HepG2 (cell line): ENCODE measurements around the gene PSMC1. TPM values are rescaled to one million over a fixed set of nuclear protein-coding genes. Genes with fewer than 3 reads are reported as not detected.

ENCODE experiments used
- ATAC-seq: fragments of 200-7000 bp; cut with Tn5 transposase; 3 replicates; pipeline ENCODE4 v1.9.1; 2020; ENCODE audit warnings: mild to moderate bottlenecking, moderate library complexity
- BruUV-seq: library from RNA; stranded (reverse); fragments of 400-500 nt; replicated peaks from 2 replicates; lab custom pipeline; 2021; lab: Mats Ljungman, UMichigan
- CTCF ChIA-PET: fragments of 300-600 bp; formaldehyde crosslinking; extraction: SDS; loops from one replicate; lab custom pipeline; 2021; ENCODE audit warnings: low total read pairs, inconsistent platforms, low intra/inter-chr PET ratio; lab: Yijun Ruan, JAX
- POLR2A ChIA-PET: fragments of 350-600 bp; sonication (Branson Sonifier 250); formaldehyde crosslinking; loops from one replicate; lab custom pipeline; 2020; ENCODE audit warnings: antibody characterized with exemption, inconsistent platforms; lab: Yijun Ruan, JAX
- DNase-seq: peaks from one replicate; pipeline ENCODE4 v3.0.0-alpha.2; 2015; ENCODE audit warnings: low spot score
- FAIRE-seq: peaks from 3 replicates; lab custom pipeline; 2011; peaks lifted over from hg19 to GRCh38; lab: Jason Lieb, UNC
- H2AFZ ChIP-seq: one replicate; pipeline ENCODE4 v1.6.1; 2011; ENCODE audit warnings: low read length, inconsistent platforms
- H3K27ac ChIP-seq: fragments of 300-600 bp; 3 replicates; pipeline ENCODE4 v1.8.0; 2011; ENCODE audit warnings: mixed run types, mild to moderate bottlenecking, mixed read lengths, low read length, inconsistent platforms; ENCODE audit not compliant: insufficient read depth; ENCODE audit errors: extremely low read length
- H3K27me3 ChIP-seq, 2 experiments: fragments of 200-600 bp in 1 of 2; 2 replicates in 1 of 2; 3 replicates in 1 of 2; pipeline versions ENCODE4 v1.6.0 to v1.8.0; 2011; ENCODE audit warnings: low read length in 2 of 2, mild to moderate bottlenecking in 2 of 2, moderate library complexity in 2 of 2, inconsistent platforms in 1 of 2; ENCODE audit not compliant: insufficient read depth in 2 of 2, control insufficient read depth in 1 of 2
- H3K36me3 ChIP-seq, 2 experiments: fragments of 200-600 bp in 1 of 2; replicated peaks in 1 of 2; 2 replicates in 1 of 2; 3 replicates in 1 of 2; pipeline versions ENCODE4 v1.5.1 to v1.8.0; 2011; ENCODE audit warnings: low read length in 2 of 2, inconsistent platforms in 1 of 2; ENCODE audit not compliant: insufficient read depth in 2 of 2, control insufficient read depth in 1 of 2
- H3K4me1 ChIP-seq: 2 replicates; pipeline ENCODE4 v1.5.1; 2012; ENCODE audit warnings: low read length, inconsistent platforms; ENCODE audit not compliant: insufficient read depth
- H3K4me2 ChIP-seq: 2 replicates; pipeline ENCODE4 v1.6.0; 2011; ENCODE audit warnings: low read depth, low read length, inconsistent platforms
- H3K4me3 ChIP-seq, 3 experiments: fragments of 200-600 bp in 1 of 3; sonication (generic), shearing (Covaris generic) in 1 of 3; replicated peaks in 1 of 3; 2 replicates each; pipeline ENCODE4 v1.5.1; 2011 to 2016; ENCODE audit warnings: low read length in 3 of 3, inconsistent platforms in 2 of 3, low read depth in 2 of 3, mild to moderate bottlenecking in 2 of 3, control low read depth in 1 of 3, mixed read lengths in 1 of 3; ENCODE audit not compliant: insufficient read depth in 1 of 3
- H3K79me2 ChIP-seq: one replicate; pipeline ENCODE4 v1.6.1; 2011; ENCODE audit warnings: low read length, inconsistent platforms; ENCODE audit not compliant: insufficient read depth
- H3K9ac ChIP-seq: 2 replicates; pipeline ENCODE4 v1.6.0; 2011; ENCODE audit warnings: mild to moderate bottlenecking, low read depth, low read length, inconsistent platforms; ENCODE audit not compliant: insufficient read depth
- H3K9me3 ChIP-seq: 2 replicates; pipeline ENCODE4 v1.5.1; 2012; ENCODE audit warnings: mild to moderate bottlenecking, low read length
- H4K20me1 ChIP-seq: 2 replicates; pipeline ENCODE4 v1.6.0; 2011; ENCODE audit warnings: inconsistent platforms, mild to moderate bottlenecking, low read length, moderate library complexity; ENCODE audit not compliant: insufficient read depth
- JUND ChIP-seq: sonication (generic); formaldehyde crosslinking; IDR thresholded peaks from 2 replicates; pipeline ENCODE4 v1.8.0; 2022; ENCODE audit warnings: mild to moderate bottlenecking, missing genetic modification reagents
- KLF11 ChIP-seq: IDR thresholded peaks from 2 replicates; pipeline ENCODE4 v1.6.1; 2016; ENCODE audit warnings: missing compliant biosample characterization
- LCORL ChIP-seq, 2 experiments: fragments of 450-650 bp in 1 of 2; sonication (generic) in 1 of 2; formaldehyde crosslinking in 1 of 2; IDR thresholded peaks; 2 replicates each; pipeline versions ENCODE4 v1.5.0 to v1.6.1; 2017 to 2020; ENCODE audit warnings: antibody characterized with exemption in 1 of 2, missing genetic modification reagents in 1 of 2
- PRDM15 ChIP-seq: sonication (generic); formaldehyde crosslinking; IDR thresholded peaks from 2 replicates; pipeline ENCODE4 v1.4.0; 2020; ENCODE audit warnings: missing genetic modification reagents
- SATB2 ChIP-seq: sonication (generic); formaldehyde crosslinking; IDR thresholded peaks from 2 replicates; pipeline ENCODE4 v1.5.0; 2020; ENCODE audit warnings: missing genetic modification reagents
- SMAD9 ChIP-seq: sonication (generic); formaldehyde crosslinking; IDR thresholded peaks from 2 replicates; pipeline ENCODE4 v1.5.1; 2020; ENCODE audit warnings: mild to moderate bottlenecking, missing genetic modification reagents
- SYNCRIP ChIP-seq: fragments of 200-400 bp; formaldehyde crosslinking; IDR thresholded peaks from 2 replicates; pipeline ENCODE4 v1.6.1; 2018; ENCODE audit warnings: mild to moderate bottlenecking, low read depth, low read length; ENCODE audit not compliant: insufficient read depth
- ZNF18 ChIP-seq: sonication (generic); formaldehyde crosslinking; IDR thresholded peaks from 2 replicates; pipeline ENCODE4 v1.8.0; 2022; ENCODE audit warnings: mild to moderate bottlenecking, missing genetic modification reagents; ENCODE audit not compliant: insufficient replicate concordance
- ZNF329 ChIP-seq: sonication (generic); formaldehyde crosslinking; IDR thresholded peaks from 2 replicates; pipeline ENCODE4 v1.9.0; 2021; ENCODE audit warnings: low read depth, mild to moderate bottlenecking, missing genetic modification reagents
- ZNF335 ChIP-seq: sonication (generic); formaldehyde crosslinking; IDR thresholded peaks from 2 replicates; pipeline ENCODE4 v1.4.0; 2020; ENCODE audit warnings: missing genetic modification reagents
- ZNF414 ChIP-seq: sonication (generic); formaldehyde crosslinking; IDR thresholded peaks from 2 replicates; pipeline ENCODE4 v1.5.0; 2020; ENCODE audit warnings: missing genetic modification reagents
- ZNF781 ChIP-seq: sonication (generic); formaldehyde crosslinking; IDR thresholded peaks from 2 replicates; pipeline ENCODE4 v1.5.1; 2020; ENCODE audit warnings: borderline replicate concordance, mild to moderate bottlenecking, missing genetic modification reagents; ENCODE audit errors: not compliant biosample characterization
- ZUFSP ChIP-seq: sonication (generic); formaldehyde crosslinking; IDR thresholded peaks from 2 replicates; pipeline ENCODE4 v1.9.0; 2021; ENCODE audit warnings: missing genetic modification reagents, mild to moderate bottlenecking, borderline replicate concordance
- WGBS: methylation state at CpG from one replicate; pipeline ENCODE4 v1.1.6; 2017; ENCODE audit warnings: low lambda C conversion rate; 5-methylcytosine and 5-hydroxymethylcytosine counted together
- in situ Hi-C: cut with HindIII; loops from 2 replicates; pipeline ENCODE4 v1.10.0; 2017; ENCODE audit warnings: low pct_unique_long_range_greater_than_20kb; ENCODE audit not compliant: extremely low pct_ligation_motif_present
- intact Hi-C: fragments of 100-400 bp; cut with micrococcal nuclease; formaldehyde crosslinking; loops from one replicate; pipeline ENCODE4 v1.10.0; 2022; ENCODE audit not compliant: unreplicated experiment
- polyA plus RNA-seq, 8 experiments: library from polyadenylated mRNA; depleted of rRNA in 3 of 8; stranded (reverse) in 7 of 8; unstranded in 1 of 8; fragments of >200 nt; fragmentation: Illumina TruSeq in 4 of 8; extraction: Trizol in 4 of 8; gene quantifications; 2 replicates each; pipeline versions ENCODE4 v1.2.1 to v1.2.3, GENCODE V29; 2011 to 2016; ENCODE audit warnings: low read depth in 4 of 8, missing spikeins in 1 of 8, mixed read lengths in 1 of 8; ENCODE audit not compliant: insufficient read depth in 1 of 8
- total RNA-seq, 5 experiments: library from RNA; depleted of rRNA; stranded (reverse); fragments of >200 nt; fragmentation: Illumina TruSeq; extraction: Trizol; gene quantifications; 2 replicates each; pipeline ENCODE4 v1.2.3, GENCODE V29; 2016; ENCODE audit warnings: low read depth in 1 of 5
- TF ChIP-seq, protein P1 (sequence below): sonication (generic); formaldehyde crosslinking; IDR thresholded peaks from 2 replicates; pipeline ENCODE4 v1.4.0; 2020; ENCODE audit warnings: missing genetic modification reagents

PSMC1 gene
- total and polyA plus RNA-seq, 2 of the 13 experiments (the other 11 are each of a cell fraction or from before 2014, with no cell fraction given) = 48.6 to 167 TPM

DNA sequence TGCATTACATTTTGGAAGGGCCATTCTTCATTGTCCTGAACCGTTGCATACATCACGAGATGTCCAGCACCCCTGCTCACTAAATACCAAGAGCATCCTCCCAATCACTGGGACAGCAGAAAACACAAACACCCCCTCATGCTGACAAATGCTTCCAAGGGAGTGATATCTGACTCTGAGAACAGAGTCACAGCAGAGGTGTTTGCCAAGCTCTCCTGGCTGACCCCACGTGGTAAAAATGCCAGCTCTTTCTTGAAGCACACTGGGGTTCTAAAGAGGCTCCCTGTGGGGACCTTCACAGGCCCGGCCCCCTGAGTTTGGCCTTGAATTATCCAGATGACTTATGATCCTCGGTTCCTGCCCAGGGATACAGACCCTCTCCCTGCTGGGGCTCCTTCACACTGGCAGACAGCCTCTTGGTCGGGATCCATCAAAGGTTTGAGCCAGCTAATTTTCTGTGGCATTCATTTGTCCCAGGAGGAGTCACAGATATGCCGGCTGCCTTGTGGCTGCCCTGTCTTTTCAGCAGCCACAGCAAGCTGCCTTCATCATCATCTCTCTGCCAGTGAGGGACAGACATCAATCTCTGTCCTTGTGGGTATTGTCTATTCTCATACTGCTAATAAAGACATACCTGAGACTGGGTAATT is 43.1 kb upstream of the PSMC1 start:
- FAIRE-seq = no peak
- H3K36me3 ChIP-seq = no peaks in the 10 kb centered on the region
- H3K4me1 ChIP-seq = no peaks in the 10 kb centered on the region
- H3K27me3 ChIP-seq = no peaks in the 10 kb centered on the region; a peak in 2 of 5 replicates
- no peaks in the 10 kb centered on the region for H4K20me1 ChIP-seq
- no peak overlapping the region for H3K4me3 ChIP-seq
- POLR2A ChIA-PET = no interaction called here
- no peak for DNase-seq
- H3K4me2 ChIP-seq = no peak overlapping the region
- whole genome bisulfite sequencing = 14% methylated on average over 7 of the region's 7 CpGs
- peaks cover 6% of the 10 kb centered on the region; the same call in 1 of the 2 replicates for H3K9me3 ChIP-seq
- no peaks in the 10 kb centered on the region for H3K79me2 ChIP-seq
- CTCF ChIA-PET = no interaction called here
- intact Hi-C loops (no loop called here), in situ Hi-C loops (no loop called here)
- no peak overlapping the region for H3K27ac ChIP-seq
- H2AFZ ChIP-seq = no peak overlapping the region
- BruUV-seq = no TSS peak
- no peak overlapping the region for H3K9ac ChIP-seq
- no peak for ATAC-seq
- TF ChIP-seq SMAD9 (CRISPR knock-in tag) (no peak), ZNF329 (CRISPR knock-in tag) (no peak), JUND (CRISPR knock-in tag) (no peak), ZUFSP (CRISPR knock-in tag) (no peak), ZNF18 (CRISPR knock-in tag) (no peak), SATB2 (CRISPR knock-in tag) (no peak), KLF11 (CRISPR knock-in tag) (no peak), LCORL (IDR thresholded peaks at IDR 0.05) (no peak), LCORL (CRISPR knock-in tag; IDR thresholded peaks at IDR 0.05) (no peak), PRDM15 (CRISPR knock-in tag) (no peak), ZNF414 (no peak), ZNF335 (CRISPR knock-in tag) (no peak), SYNCRIP (no peak), ZNF781 (no peak)
- TF ChIP-seq, protein P1, sequence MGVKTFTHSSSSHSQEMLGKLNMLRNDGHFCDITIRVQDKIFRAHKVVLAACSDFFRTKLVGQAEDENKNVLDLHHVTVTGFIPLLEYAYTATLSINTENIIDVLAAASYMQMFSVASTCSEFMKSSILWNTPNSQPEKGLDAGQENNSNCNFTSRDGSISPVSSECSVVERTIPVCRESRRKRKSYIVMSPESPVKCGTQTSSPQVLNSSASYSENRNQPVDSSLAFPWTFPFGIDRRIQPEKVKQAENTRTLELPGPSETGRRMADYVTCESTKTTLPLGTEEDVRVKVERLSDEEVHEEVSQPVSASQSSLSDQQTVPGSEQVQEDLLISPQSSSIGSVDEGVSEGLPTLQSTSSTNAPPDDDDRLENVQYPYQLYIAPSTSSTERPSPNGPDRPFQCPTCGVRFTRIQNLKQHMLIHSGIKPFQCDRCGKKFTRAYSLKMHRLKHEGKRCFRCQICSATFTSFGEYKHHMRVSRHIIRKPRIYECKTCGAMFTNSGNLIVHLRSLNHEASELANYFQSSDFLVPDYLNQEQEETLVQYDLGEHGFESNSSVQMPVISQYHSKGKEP (CRISPR knock-in tag) = no peak
